GM21576 (cell line): ENCODE data around the gene CPNE5.

Experiments
- ATAC-seq: cut with Tn5 transposase; IDR thresholded peaks from one replicate; pipeline ENCODE4 v1.9.1; 2021; ENCODE audit warnings: mild to moderate bottlenecking, moderate library complexity; ENCODE audit not compliant: unreplicated experiment

The CPNE5 gene

DNA sequence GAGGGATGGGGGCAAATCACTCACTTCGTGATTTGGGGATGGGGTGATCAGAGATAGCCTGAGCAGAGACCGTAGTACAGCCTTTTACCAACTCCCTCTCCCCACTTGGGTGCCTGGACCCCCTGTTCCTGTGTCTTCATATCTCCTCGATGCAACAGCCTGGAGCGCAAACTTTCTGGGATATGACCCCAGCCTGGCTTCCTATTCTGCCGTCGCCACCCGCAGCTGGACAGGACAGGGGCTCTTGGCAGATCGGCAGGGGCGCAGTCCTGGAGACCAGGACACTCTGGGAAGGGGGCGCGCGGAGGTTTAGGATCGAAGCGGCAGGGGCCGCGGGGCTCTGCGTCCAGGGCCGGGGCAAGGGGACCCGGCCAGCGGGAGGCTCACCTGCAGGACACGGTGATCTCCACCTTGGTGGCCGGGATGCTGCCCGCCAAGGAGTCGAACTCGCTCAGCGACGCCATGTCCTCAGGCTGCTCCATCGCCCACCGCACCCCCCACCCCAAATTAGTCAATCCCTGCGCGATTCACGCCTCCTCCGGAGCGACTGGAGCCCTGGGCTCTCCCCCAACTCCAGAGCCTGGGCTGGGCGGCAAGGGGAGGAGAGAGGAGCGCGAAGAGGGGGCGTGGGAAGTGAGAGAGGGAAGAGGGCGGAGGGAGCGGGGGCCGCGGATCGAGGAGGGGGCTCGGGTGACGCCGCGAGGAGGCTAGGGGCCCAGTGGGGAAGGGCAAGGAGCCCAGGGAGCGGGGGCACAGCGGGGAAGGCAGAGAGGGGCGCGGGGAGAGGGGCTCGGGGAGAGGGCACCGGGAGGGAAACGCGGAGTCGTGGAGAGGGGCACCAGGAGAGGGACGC, at the start of gene CPNE5:
CPNE5 (minus strand) TSS at position 549 of the 853 bp plus-strand sequence; CDS start at position 482, 67 bp downstream.
- ATAC-seq = no peak

DNA sequence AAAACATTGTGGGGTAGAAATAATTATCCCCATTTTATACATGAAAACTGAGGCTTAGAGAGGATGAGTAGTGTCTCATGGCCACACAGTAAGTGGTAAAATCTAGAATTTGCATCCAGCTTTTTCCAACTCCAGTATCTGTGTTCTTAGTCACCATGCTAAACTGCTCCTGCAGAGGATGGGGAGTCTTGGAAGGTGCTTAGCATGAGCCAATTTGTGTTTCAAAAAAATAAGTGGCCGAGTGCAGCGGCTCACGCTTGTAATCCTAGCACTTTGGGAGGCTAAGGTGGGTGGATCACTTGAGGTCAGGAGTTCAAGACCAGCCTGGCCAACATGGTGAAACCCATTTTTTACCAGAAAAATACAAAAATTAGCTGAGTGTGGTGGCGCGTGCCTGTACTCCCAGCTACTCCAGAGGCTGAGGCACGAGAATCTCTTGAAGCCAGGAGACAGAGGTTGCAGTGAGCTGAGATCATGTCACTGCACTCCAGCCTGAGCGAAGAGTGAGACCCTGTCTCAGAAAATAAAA, 48.9 kb upstream of the CPNE5 start:
- ATAC-seq = no peak

DNA sequence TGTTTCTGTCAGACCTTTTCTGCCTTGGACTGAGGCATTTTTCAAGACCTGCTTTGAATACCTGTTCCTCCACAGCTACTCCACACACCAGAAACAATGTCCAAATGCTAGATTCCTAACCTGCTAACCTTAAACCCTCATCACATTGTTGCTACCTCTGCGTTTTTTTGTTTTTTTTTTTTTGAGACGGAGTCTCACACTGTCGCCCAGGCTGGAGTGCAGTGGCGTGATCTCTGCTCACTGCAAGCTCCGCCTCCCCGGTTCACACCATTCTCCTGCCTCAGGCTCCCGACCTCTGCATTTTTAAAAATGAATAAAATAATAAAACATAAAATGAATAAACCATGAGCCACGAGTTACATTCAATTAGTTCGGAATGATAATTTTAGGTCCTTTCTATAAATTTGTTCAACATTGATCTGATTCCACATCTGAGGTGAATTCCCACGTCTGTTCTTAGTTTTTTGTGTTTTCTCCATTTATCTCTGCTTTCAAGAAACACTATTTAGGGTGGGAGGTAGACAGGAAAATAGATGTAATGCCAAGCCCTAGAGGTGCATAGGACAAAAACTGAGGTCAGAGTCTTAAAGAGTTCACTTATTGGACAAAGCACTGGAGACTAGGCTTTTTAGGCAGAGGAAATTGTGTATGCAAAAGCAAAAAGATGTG, 47.8 kb upstream of the CPNE5 start:
- no peak for ATAC-seq

DNA sequence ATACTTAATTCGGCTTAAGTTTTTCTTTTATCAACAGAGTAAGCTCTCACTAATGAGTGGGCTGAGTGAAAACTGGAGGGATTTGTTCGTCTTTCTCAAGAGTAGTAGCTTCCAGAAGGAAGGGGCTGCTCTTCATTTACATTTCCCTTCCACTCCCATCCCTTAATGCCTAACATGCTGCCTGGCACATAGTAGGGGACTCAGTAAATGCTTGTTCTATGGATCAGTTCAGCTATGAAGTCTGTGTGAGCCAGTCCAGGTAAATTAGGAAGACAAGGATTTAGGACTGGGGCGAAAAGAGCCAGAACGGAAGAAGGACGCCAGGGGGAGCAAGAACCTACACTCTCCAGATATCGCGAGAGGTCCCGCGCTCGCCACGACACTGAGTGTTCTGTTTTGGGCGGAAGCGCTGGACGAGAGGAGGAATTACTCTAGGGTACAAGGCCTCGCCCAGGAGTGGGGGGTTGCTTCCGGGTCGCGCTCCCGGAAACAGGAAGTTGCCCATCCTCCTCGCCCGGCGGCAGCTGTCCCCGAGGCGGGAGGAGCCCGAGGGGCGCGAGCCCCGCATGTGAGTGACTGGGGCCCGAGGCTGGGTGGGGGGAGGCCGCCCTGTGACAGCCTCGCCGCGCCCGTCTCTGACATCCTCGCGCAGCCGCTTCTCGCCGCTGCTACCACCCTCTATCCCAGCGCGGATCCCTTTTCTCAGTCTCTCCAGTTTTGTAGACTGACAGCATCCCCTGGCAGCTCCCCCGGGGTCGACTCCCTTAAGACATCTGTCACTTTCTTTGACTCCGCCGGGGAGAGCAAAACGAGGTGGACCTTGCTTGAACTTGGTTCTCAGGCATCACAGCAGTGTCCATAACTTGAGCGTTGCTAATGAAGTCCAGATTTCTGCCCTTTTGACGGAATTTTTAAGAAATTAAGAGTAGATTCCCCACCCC, 46.5 kb upstream of the CPNE5 start, which contains the start of gene C6orf89:
C6orf89 (plus strand) TSS at position 492 of the 941 bp plus-strand sequence. CDS start 13,493 bp downstream, outside the sequence.
- peak; percentile 99 for ATAC-seq

DNA sequence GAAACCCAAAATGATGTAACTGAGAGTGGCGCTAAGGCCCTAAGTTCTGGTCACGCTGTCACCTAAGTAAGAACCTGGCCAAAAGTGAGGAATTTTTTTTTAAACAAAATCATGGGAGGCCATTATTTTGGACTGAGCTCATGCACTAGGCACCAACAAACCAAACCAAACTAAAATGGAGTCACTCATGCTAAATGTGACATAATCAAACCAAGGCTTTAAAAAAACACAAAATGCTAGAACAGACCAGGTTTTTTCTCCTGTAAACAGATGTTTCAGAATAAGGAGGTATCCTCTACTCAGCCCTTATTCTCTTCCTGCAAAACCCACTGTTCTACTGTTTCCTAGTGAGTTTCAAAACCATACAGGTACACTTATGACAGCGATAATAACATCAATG, 45.4 kb upstream of the CPNE5 start:
- ATAC-seq = no peak

DNA sequence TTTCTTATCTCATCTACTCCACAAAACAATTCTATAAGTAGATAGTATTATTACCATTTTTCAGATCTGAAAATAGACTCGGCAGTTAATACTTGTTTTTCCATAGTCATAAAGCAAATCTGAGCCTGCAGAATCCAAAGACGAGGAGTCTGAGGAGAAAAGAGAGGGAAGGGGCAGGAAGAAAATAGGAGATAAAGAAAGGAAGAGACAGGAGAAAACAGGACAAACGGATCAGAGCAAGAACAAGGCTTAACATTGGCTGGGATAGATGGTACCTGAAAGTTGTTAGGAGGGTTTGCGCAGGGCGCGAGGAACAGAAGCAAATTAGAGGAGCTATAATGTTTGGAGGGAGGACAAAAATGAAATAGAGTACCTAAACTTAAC, 36.0 kb upstream of the CPNE5 start:
- ATAC-seq = no peak

DNA sequence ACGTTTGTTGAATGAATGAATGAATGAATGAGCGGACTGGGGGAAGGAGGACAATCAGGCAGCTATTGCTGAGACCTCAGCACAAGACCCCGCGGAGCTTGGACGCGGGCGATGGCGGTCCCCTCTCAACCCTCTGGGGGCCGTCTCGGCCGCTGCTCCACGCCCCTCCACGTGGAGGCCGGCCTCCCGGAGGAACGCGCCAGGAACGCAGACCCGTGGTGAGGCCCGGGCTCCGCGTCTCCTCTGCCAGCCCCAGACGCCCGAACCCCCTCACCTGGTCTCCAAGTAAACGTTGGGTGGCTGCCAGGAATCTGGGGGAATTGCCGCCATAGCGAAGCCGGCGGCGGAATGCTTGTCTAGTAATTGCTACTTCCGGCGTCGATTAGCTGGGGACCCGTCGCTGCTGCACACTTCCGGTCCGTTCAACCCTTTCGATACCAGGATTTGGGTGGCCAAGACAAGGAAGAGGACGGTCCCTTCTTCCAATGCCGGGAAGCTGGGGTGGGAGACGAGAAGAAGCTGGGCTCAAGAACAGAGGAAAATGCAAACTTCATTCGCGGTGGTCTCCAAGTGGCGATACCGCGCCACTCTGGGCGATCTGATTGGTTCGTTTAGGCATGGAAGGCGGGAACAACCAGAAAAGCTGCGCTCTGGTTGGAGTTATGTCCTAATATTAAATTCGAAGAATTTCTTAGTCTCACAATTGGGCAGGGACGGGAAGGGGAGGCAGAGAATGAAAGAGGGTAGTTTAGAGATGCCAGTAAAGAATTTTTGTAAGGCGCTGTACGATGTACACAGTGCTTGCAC, 35.4 kb upstream of the CPNE5 start, which contains the start of gene PPIL1:
PPIL1 (minus strand) TSS at position 361 of the 807 bp plus-strand sequence; CDS start at position 330, 31 bp downstream.
- peak; percentile 74 for ATAC-seq

DNA sequence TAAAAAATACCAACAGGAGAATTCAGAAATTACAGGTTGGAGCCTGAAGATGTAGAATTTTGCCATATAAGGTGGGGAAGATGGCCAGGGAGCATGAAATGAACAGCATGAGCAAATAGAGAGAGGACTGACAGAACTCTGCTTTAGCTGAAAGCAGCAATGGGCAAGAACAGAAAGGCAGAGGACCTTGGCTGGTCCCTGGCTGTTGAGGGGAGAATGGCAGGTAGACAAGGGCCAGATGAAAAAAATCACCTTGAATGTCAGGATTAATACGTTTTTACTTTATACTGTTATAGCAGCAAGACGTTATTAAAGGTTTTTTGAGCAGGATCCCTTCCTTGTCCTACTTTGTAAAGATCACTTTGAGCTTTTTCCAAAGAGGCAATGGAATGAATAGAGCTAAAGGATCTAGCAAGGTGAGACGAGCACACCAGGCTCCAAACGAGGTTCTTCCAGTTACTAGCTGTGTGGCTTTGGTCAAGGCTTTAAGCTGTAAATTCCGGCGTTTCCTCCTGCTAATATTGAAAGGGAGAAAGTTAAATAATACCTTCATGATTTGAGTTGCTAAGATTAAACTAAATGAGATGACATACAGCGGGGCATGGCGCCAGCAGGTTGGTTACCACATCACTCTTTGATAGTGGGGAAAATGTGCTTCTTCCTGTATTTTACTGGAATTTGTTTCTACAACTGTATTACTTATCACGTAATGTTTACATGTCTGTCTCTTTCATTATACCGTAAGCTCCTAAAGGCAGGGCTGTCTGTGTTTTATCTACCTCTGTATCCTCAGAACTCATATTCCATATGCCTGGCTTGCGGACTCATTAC, 34.6 kb upstream of the CPNE5 start:
- no peak for ATAC-seq

DNA sequence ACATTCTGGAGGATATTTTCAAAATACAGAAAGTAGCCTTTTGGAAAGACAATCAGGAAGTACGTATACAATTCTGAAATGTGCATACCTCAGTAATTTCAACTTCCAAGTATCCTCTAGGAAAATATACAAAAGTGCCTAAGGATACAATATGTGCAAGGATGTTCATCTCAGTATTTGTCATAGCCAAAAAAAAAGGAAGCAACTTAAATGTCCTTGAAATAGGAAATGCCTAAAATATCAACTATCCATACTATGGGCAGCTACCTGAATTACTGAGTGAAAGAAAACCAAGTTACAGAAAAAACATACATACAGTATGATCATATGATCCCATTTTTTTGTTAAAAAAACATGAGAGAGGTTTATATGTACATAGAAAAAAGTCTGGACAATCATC, 33.9 kb upstream of the CPNE5 start:
- no peak for ATAC-seq

DNA sequence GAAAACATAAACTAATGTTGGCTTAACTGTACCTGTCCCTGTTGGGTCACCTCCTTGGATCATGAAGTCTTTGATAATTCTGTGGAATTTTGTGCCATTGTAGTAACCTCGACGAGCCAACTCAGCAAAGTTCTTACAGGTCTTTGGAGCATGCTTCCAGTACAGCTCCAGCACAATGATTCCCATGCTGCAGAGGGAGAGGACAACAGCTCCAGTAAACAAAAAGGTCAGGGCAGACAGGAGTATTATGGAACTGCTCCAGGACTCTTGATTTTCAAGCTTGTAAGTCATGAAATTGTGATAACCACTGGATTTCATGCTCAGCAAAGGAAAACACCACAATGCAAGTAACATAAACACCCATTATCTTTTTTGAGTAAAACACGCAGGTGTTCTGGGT, 32.4 kb upstream of the CPNE5 start:
- no peak for ATAC-seq

DNA sequence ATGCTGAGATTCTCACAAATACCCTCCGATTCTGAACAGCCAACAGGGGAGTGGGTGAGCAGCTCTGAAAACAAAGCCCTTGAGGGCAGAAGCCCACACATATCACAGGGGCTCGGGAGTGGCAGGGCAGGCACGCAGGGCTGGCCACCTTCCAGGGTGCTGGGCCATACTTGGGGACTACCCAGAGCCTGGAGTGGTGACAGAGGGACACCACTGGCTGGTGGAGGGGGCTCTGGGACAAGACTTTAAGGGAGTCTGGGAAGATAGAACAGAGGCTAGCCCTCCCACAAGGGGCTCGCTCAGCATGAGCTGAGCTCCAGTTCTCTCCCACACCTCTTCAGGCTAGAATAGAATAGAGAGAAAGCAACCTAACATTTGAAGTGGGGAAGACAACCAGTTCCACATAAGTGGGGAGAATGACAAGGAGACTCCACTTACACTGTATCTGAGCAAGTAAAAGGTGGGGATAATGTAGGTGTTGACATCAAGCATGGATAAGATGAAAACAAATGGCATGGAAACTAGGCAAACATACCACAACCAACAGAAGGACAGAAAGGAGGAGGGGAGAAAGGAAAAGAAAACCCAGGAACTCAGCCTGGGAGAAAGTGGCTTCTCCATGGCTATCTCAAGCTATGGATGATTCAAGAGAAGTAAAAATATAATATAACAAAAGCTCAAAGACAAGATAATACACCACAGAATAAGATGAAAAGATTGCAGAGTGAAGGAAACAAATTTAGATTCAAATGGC, 28.4 kb upstream of the CPNE5 start:
- no peak for ATAC-seq

DNA sequence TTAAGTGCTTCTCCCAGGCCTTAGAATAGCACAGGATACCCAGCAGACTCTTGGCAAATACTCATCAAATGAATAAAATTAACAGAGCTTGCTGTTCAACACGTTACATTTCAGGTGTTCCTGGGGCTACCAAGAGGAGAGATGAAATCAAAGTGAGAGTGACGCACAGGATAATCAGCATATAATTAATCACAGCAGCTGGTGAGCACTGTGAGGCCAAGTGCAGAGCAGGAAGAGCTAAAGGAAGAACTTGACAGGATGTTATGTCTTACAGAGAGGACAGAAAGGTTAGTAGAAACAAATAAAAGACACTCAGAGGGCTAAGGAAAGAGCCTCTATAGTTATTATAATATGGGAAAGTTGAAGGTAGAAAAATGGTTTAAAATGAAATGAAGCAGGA, 26.6 kb upstream of the CPNE5 start:
- no peak for ATAC-seq

DNA sequence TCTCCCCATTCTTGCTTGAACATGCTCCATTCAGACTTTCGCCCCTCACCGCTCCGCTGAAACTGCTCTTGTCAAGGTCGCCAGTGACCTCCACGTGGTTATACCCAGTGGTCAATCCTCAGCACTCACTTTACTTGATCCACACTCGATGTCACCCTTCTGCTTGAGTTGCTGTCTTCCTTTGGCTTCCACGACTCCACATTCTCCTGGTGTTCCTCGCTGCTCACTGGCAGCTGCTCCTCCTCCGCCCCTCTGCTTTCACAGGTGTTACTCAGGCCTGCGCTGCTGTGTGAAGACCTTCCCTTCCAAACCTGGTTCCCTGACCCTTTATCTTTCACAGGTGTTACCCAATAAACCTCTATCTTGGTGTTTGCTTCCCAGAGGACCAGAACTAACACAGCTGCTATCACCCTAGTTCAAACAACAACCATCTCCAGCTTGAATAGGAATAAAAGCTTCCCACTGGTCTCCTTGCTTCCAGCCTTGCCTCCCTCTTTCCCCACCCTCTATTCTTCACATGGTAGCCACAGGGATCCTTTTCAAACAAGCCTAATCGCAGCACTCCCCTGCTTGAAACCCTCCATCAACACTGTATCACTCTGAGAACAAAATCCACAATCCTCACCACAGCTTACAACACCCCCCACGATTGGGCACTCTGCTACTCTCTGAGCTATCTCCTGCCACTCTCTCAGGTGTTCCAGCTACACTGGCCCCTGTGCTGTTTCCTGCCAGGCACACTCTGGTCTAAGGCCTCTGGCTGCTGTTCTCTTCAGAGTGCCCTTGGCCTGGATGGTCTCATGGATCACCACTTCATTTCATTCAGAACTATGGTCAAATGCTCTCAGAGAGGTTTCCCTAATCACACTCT, 24.7 kb upstream of the CPNE5 start:
- no peak for ATAC-seq

DNA sequence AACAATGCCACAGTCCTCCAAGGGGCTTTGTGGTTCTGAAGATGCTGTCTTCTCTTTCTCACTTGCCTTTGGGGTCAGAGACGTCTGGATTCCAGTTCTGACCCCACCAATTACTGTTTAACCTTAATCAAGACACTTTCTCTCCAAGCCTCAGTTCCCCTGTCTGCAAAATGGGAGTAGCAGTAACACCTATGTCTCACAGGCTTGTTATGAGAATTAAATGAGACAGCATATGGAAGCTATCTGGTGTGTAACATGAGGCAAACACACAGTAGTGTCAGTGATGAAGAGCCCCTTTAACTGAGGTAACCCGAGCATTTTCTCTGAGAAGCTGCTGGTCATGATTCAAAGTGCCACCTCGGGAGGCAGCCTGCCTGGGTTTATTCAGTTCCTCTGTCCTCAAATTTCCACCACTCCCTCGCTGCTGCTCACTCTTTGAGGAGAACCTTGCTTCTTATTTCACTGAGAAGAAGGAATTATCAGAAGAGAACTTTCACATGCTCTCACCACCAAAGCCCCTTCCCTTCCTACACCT, 23.7 kb upstream of the CPNE5 start:
- no peak for ATAC-seq

DNA sequence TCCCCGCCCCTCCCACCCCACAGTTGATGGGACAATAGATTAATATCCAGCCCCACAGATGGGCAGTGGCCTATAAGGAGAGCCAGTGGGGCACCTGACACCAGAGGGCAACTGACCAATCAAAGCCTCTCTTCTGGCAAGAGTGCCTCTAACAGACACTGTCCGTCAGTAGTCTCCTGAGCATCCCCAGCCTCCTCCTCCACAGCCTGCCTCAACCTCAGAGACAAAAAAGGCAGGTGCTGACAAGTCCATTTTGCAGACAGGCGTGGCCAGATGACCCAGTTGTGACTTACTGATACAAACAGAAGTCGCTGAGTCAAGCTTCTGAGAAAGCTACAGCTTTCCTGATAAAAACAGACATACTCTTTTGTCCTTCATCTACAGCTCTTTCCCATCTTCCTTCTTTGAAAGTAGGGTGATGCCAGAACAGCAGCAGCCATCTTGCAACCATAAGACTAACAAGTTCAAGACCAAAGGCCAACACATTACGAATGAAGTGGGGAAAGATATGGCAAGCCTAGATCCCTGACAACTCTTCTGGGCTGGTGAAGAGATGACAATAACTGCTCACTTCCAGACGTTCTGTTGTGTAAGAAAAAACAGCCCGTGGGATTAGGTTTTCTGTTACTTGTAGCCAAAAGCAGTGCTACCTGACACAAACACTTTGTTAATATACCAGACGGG, 23.1 kb upstream of the CPNE5 start:
- ATAC-seq = no peak

DNA sequence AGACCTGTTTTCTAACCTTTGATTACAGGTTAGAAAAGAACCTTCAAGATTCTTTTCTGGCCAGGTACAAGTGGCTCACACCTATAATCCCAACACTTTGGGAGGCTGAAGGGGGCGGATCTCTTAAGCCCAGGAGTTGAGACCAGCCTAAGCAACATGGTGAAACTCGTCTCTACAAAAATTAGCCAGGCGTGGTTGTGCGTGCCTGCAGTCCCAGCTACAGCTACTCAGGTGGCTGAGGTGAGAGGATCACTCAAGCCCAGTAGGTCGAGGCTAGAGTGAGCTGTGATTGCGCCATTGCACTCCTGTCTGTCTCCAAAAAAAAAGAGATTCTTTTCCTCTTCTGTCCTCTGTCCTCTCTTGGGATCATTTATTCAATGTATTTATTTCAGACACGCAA, 20.9 kb upstream of the CPNE5 start:
- no peak for ATAC-seq
